ENCODE measurements around the gene KMT2C. TPM values are rescaled to one million over a fixed set of nuclear protein-coding genes. Genes with fewer than 3 reads are reported as not detected.

KMT2C gene
- total RNA-seq, 1 experiment from 2014 or later: 45.4 TPM

DNA sequence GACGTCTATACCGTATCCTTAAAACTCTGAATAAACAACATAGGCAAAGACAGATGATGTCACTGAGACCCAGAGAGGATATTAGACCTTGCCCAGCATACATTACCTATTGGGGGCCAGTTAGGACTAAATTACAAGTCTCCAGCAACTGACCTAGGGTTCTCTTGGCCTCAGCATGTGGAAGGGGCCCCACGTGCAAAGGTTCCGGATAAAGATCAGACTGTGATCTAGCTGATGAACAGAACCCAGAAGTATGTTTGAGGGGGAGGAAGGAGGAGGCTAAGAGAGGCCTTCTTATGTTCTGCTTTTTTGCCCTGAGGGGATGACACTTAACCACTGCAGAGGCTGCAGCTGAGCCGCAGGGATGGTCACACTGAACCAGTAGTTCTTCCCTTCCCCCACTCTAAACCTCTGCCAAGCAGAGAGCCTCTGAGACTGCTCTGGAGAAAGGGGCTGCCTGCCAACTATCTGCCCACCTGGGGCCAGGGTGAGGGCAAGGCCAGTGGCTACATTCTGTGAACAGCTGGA lies 24.0 kb upstream of the KMT2C start:
- Mint-ChIP-seq H3K9me3 (peaks cover 5% of the 10 kb centered on the region; the same call in 1 of the 2 replicates), H3K4me1 (peaks cover 22% of the 10 kb centered on the region), H3K27ac (peak overlapping the region; percentile 68), H3K36me3 (no peaks in the 10 kb centered on the region), H3K27me3 (ENCODE audit: low read depth) (peaks cover under 1% of the 10 kb centered on the region; the same call in 1 of the 2 replicates), H3K4me3 (no peak overlapping the region)
- ATAC-seq (no peak), DNase-seq (ENCODE audit: low spot score) (no peak)
- CTCF ChIA-PET: interaction anchor here (0.6 to 1.0 kb wide), 2 partner anchors 53 to 1441 kb away, joined by 3 to 4 read pairs; no protein-coding TSS in a partner anchor
- TF ChIP-seq, protein P1, sequence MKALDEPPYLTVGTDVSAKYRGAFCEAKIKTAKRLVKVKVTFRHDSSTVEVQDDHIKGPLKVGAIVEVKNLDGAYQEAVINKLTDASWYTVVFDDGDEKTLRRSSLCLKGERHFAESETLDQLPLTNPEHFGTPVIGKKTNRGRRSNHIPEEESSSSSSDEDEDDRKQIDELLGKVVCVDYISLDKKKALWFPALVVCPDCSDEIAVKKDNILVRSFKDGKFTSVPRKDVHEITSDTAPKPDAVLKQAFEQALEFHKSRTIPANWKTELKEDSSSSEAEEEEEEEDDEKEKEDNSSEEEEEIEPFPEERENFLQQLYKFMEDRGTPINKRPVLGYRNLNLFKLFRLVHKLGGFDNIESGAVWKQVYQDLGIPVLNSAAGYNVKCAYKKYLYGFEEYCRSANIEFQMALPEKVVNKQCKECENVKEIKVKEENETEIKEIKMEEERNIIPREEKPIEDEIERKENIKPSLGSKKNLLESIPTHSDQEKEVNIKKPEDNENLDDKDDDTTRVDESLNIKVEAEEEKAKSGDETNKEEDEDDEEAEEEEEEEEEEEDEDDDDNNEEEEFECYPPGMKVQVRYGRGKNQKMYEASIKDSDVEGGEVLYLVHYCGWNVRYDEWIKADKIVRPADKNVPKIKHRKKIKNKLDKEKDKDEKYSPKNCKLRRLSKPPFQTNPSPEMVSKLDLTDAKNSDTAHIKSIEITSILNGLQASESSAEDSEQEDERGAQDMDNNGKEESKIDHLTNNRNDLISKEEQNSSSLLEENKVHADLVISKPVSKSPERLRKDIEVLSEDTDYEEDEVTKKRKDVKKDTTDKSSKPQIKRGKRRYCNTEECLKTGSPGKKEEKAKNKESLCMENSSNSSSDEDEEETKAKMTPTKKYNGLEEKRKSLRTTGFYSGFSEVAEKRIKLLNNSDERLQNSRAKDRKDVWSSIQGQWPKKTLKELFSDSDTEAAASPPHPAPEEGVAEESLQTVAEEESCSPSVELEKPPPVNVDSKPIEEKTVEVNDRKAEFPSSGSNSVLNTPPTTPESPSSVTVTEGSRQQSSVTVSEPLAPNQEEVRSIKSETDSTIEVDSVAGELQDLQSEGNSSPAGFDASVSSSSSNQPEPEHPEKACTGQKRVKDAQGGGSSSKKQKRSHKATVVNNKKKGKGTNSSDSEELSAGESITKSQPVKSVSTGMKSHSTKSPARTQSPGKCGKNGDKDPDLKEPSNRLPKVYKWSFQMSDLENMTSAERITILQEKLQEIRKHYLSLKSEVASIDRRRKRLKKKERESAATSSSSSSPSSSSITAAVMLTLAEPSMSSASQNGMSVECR (CRISPR knock-in tag; IDR thresholded peaks at IDR 0.05; ENCODE audit: borderline replicate concordance): no peak
- TF ChIP-seq SMAD4 (CRISPR knock-in tag; IDR thresholded peaks at IDR 0.05): no peak
- TF ChIP-seq, protein P2, sequence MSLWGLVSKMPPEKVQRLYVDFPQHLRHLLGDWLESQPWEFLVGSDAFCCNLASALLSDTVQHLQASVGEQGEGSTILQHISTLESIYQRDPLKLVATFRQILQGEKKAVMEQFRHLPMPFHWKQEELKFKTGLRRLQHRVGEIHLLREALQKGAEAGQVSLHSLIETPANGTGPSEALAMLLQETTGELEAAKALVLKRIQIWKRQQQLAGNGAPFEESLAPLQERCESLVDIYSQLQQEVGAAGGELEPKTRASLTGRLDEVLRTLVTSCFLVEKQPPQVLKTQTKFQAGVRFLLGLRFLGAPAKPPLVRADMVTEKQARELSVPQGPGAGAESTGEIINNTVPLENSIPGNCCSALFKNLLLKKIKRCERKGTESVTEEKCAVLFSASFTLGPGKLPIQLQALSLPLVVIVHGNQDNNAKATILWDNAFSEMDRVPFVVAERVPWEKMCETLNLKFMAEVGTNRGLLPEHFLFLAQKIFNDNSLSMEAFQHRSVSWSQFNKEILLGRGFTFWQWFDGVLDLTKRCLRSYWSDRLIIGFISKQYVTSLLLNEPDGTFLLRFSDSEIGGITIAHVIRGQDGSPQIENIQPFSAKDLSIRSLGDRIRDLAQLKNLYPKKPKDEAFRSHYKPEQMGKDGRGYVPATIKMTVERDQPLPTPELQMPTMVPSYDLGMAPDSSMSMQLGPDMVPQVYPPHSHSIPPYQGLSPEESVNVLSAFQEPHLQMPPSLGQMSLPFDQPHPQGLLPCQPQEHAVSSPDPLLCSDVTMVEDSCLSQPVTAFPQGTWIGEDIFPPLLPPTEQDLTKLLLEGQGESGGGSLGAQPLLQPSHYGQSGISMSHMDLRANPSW (CRISPR knock-in tag; conservative IDR thresholded peaks at IDR 0.05; ENCODE audit: low read depth): no peak
- TF ChIP-seq ZNF121 (CRISPR knock-in tag; IDR thresholded peaks at IDR 0.05): no peak
- no peak for TF ChIP-seq ZNF263 (CRISPR knock-in tag; IDR thresholded peaks at IDR 0.05; ENCODE audit: low read depth)
- TF ChIP-seq ZNF671 (CRISPR knock-in tag; IDR thresholded peaks at IDR 0.05): no peak
- TF ChIP-seq NFYB (CRISPR knock-in tag; conservative IDR thresholded peaks at IDR 0.05; ENCODE audit: low read depth): no peak
- POLR2A ChIA-PET: no interaction called here

DNA sequence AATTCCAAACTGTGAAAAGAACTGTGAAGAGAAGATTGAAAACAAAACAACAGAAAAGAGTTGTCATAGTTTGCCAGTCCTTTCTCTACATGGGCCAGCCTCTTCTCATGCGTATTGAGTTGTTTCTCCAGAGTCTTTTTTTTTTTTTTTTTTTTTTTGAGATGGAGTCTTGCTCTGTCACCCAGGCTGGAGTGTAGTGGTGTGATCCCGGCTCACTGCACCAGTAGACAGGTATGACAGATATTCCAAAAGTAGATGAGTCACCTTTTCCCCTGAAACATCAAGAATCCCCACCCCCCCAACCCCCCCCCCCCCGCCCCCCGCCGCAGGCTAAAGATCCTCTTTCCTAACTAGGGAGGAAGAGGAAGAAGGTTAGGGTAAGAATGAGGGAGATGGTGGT lies 15.6 kb upstream of the KMT2C start:
- Mint-ChIP-seq H3K27me3 (ENCODE audit: low read depth) (no peaks in the 10 kb centered on the region), H3K4me1 (peaks cover 11% of the 10 kb centered on the region), H3K27ac (no peak overlapping the region), H3K9me3 (no peaks in the 10 kb centered on the region), H3K4me3 (no peak overlapping the region), H3K36me3 (no peaks in the 10 kb centered on the region)
- no peak for DNase-seq (ENCODE audit: low spot score)
- ChIA-PET POLR2A (no interaction called here), CTCF (no interaction called here)
- no peak; the same call in 1 of the 2 replicates for ATAC-seq
- no peak for TF ChIP-seq CREM (CRISPR knock-in tag; IDR thresholded peaks at IDR 0.05)
- no peak for TF ChIP-seq TP53 (CRISPR knock-in tag; IDR thresholded peaks at IDR 0.05)
- TF ChIP-seq, protein P3, sequence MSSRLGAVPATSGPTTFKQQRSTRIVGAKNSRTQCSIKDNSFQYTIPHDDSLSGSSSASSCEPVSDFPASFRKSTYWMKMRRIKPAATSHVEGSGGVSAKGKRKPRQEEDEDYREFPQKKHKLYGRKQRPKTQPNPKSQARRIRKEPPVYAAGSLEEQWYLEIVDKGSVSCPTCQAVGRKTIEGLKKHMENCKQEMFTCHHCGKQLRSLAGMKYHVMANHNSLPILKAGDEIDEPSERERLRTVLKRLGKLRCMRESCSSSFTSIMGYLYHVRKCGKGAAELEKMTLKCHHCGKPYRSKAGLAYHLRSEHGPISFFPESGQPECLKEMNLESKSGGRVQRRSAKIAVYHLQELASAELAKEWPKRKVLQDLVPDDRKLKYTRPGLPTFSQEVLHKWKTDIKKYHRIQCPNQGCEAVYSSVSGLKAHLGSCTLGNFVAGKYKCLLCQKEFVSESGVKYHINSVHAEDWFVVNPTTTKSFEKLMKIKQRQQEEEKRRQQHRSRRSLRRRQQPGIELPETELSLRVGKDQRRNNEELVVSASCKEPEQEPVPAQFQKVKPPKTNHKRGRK (CRISPR knock-in tag; IDR thresholded peaks at IDR 0.05; ENCODE audit: borderline replicate concordance): no peak
- TF ChIP-seq, protein P4, sequence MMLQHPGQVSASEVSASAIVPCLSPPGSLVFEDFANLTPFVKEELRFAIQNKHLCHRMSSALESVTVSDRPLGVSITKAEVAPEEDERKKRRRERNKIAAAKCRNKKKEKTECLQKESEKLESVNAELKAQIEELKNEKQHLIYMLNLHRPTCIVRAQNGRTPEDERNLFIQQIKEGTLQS (CRISPR knock-in tag; conservative IDR thresholded peaks at IDR 0.05): no peak
- TF ChIP-seq, protein P5, sequence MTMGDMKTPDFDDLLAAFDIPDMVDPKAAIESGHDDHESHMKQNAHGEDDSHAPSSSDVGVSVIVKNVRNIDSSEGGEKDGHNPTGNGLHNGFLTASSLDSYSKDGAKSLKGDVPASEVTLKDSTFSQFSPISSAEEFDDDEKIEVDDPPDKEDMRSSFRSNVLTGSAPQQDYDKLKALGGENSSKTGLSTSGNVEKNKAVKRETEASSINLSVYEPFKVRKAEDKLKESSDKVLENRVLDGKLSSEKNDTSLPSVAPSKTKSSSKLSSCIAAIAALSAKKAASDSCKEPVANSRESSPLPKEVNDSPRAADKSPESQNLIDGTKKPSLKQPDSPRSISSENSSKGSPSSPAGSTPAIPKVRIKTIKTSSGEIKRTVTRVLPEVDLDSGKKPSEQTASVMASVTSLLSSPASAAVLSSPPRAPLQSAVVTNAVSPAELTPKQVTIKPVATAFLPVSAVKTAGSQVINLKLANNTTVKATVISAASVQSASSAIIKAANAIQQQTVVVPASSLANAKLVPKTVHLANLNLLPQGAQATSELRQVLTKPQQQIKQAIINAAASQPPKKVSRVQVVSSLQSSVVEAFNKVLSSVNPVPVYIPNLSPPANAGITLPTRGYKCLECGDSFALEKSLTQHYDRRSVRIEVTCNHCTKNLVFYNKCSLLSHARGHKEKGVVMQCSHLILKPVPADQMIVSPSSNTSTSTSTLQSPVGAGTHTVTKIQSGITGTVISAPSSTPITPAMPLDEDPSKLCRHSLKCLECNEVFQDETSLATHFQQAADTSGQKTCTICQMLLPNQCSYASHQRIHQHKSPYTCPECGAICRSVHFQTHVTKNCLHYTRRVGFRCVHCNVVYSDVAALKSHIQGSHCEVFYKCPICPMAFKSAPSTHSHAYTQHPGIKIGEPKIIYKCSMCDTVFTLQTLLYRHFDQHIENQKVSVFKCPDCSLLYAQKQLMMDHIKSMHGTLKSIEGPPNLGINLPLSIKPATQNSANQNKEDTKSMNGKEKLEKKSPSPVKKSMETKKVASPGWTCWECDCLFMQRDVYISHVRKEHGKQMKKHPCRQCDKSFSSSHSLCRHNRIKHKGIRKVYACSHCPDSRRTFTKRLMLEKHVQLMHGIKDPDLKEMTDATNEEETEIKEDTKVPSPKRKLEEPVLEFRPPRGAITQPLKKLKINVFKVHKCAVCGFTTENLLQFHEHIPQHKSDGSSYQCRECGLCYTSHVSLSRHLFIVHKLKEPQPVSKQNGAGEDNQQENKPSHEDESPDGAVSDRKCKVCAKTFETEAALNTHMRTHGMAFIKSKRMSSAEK (CRISPR knock-in tag; IDR thresholded peaks at IDR 0.05; ENCODE audit: borderline replicate concordance): no peak
- TF ChIP-seq KAT7 (CRISPR knock-in tag; IDR thresholded peaks at IDR 0.05; ENCODE audit: borderline replicate concordance): no peak
- TF ChIP-seq, protein P6, sequence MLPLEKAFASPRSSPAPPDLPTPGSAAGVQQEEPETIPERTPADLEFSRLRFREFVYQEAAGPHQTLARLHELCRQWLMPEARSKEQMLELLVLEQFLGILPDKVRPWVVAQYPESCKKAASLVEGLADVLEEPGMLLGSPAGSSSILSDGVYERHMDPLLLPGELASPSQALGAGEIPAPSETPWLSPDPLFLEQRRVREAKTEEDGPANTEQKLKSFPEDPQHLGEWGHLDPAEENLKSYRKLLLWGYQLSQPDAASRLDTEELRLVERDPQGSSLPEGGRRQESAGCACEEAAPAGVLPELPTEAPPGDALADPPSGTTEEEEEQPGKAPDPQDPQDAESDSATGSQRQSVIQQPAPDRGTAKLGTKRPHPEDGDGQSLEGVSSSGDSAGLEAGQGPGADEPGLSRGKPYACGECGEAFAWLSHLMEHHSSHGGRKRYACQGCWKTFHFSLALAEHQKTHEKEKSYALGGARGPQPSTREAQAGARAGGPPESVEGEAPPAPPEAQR (CRISPR knock-in tag; IDR thresholded peaks at IDR 0.05): no peak
- TF ChIP-seq ZNF317 (CRISPR knock-in tag; IDR thresholded peaks at IDR 0.05; ENCODE audit: borderline replicate concordance, low read depth): no peak
- no peak for TF ChIP-seq NR1H2 (CRISPR knock-in tag; IDR thresholded peaks at IDR 0.05)
